Gastroesophageal sphincter (tissue), 4 donors: ENCODE data around the gene FAM32A. TPM values are rescaled to one million over a fixed set of nuclear protein-coding genes. Genes with fewer than 3 reads are reported as not detected.
A peak's percentile ranks its signal among the peaks of the same experiment; 100 is the strongest.

Source experiments
- ATAC-seq: fragments of 150-250 bp; one replicate; pipeline ENCODE4 v1.9.1; 2016; ENCODE audit warnings: mild to moderate bottlenecking, moderate library complexity
- H3K27ac ChIP-seq, 4 donors: fragments of 200-600 bp; sonication (generic) in 3 of 4; 1 replicate in 3 of 4; 2 replicates in 1 of 4; pipeline ENCODE4 v1.5.1; 2016 to 2019
- H3K27me3 ChIP-seq: fragments of 200-600 bp; sonication (generic); one replicate; pipeline ENCODE4 v1.5.1; 2019
- H3K36me3 ChIP-seq, 2 donors: fragments of 200-600 bp; sonication (generic); one replicate each; pipeline ENCODE4 v1.5.1; 2019; ENCODE audit warnings: control low read depth in 1 of 2
- H3K4me1 ChIP-seq, 3 donors: fragments of 200-600 bp; sonication (generic); 1 replicate in 2 of 3; 2 replicates in 1 of 3; pipeline ENCODE4 v1.5.1; 2016 to 2019; ENCODE audit warnings: control low read depth in 2 of 3
- H3K4me3 ChIP-seq, 2 donors: fragments of 200-600 bp; sonication (generic); one replicate each; pipeline ENCODE4 v1.5.1; 2019; ENCODE audit warnings: mild to moderate bottlenecking in 1 of 2, moderate library complexity in 1 of 2
- H3K9me3 ChIP-seq, 3 donors: fragments of 200-600 bp; sonication (generic); one replicate each; pipeline ENCODE4 v1.5.1; 2017 to 2019; ENCODE audit warnings: control low read depth in 2 of 3
- CTCF ChIP-seq, 4 experiments: fragments of 200-600 bp in 2 of 4; fragments of 450-650 bp in 2 of 4; sonication (generic) in 1 of 4; IDR thresholded peaks; one replicate each; pipeline ENCODE4 v1.5.1; 2017 to 2019; ENCODE audit warnings: antibody characterized with exemption in 4 of 4, mild to moderate bottlenecking in 2 of 4, moderate library complexity in 2 of 4
- EP300 ChIP-seq: sonication (generic); formaldehyde crosslinking; IDR thresholded peaks from one replicate; pipeline ENCODE4 v1.6.1; 2017; ENCODE audit warnings: antibody characterized with exemption, mild to moderate bottlenecking
- POLR2A ChIP-seq, 2 donors: fragments of 450-650 bp; IDR thresholded peaks; one replicate each; pipeline ENCODE4 v1.6.1; 2017; ENCODE audit warnings: antibody characterized with exemption in 2 of 2, mild to moderate bottlenecking in 2 of 2, moderate library complexity in 1 of 2
- POLR2AphosphoS5 ChIP-seq: sonication (generic); formaldehyde crosslinking; IDR thresholded peaks from one replicate; pipeline ENCODE4 v1.6.1; 2017; ENCODE audit warnings: antibody characterized with exemption
- whole genome bisulfite sequencing, 2 donors: methylation state at CpG; one replicate each; pipeline ENCODE4 v1.1.5; 2018; ENCODE audit warnings: low coverage in 1 of 2; 5-methylcytosine and 5-hydroxymethylcytosine counted together
- total RNA-seq, 4 donors: library from RNA; depleted of rRNA; stranded (reverse); fragments of >200 nt; gene quantifications; one replicate each; pipeline ENCODE4 v1.1.0, GENCODE V29; 2016

Gene FAM32A
- total RNA-seq, 4 donors from 2014 or later: 90.1 to 126 (median 104) TPM

GRCh38 chr19:16188521-16188920, 3.3 kb downstream of the FAM32A start:
- ATAC-seq: no peak

GRCh38 chr19:16190198-16190597, 5.0 kb downstream of the FAM32A start:
- Histone ChIP-seq H3K4me1 (peaks cover 0 to 46% (median 11%) of the 10 kb centered on the region in 3 donors), H3K27ac (no peak overlapping the region), H3K36me3 (peaks cover 0 to 71% of the 10 kb centered on the region in 2 donors), H3K9me3 (no peaks in the 10 kb centered on the region), H3K27me3 (no peaks in the 10 kb centered on the region), H3K4me3 (no peak overlapping the region)
- TF ChIP-seq POLR2AphosphoS5: no peak
- TF ChIP-seq CTCF (IDR thresholded peaks at IDR 0.05): no peak
- no peak for TF ChIP-seq POLR2A (IDR thresholded peaks at IDR 0.05)
- TF ChIP-seq EP300: no peak
- ATAC-seq: no peak
- WGBS, 2 donors: 59 to 73% methylated on average over 3 to 6 of the region's 6 CpGs

More at GRCh38 chr19:16188521-16188920, 3.3 kb downstream of the FAM32A start:
- Histone ChIP-seq H3K27ac (no peak overlapping the region), H3K27me3 (no peaks in the 10 kb centered on the region), H3K4me3 (no peak overlapping the region), H3K4me1 (peaks cover 0 to 51% (median 11%) of the 10 kb centered on the region in 3 donors), H3K36me3 (peaks cover 0 to 70% of the 10 kb centered on the region in 2 donors), H3K9me3 (no peaks in the 10 kb centered on the region)
- WGBS, 2 donors: 100% methylated on average over 2 of the region's 3 CpGs; no CpG with 5 or more reads in 1 of the 2 donors
- no peak for TF ChIP-seq POLR2AphosphoS5
- no peak for TF ChIP-seq POLR2A (IDR thresholded peaks at IDR 0.05)
- no peak for TF ChIP-seq EP300
- TF ChIP-seq CTCF (IDR thresholded peaks at IDR 0.05): no peak

GRCh38 chr19:16190736-16191135, 5.5 kb downstream of the FAM32A start:
- WGBS, 2 donors: 62 to 81% methylated on average over 5 to 8 of the region's 10 CpGs
- no peak for ATAC-seq
- Histone ChIP-seq H3K36me3 (peaks cover 0 to 71% of the 10 kb centered on the region in 2 donors), H3K27ac (no peak overlapping the region), H3K9me3 (no peaks in the 10 kb centered on the region), H3K27me3 (no peaks in the 10 kb centered on the region), H3K4me3 (no peak overlapping the region), H3K4me1 (peaks cover 0 to 45% (median 11%) of the 10 kb centered on the region in 3 donors)
- TF ChIP-seq POLR2AphosphoS5: no peak
- TF ChIP-seq POLR2A (IDR thresholded peaks at IDR 0.05): no peak

GRCh38 chr19:16191216-16191908, 6.2 kb downstream of the FAM32A start:
- 66 to 74% methylated on average over 5 to 9 of the region's 16 CpGs for WGBS, 2 donors
- Histone ChIP-seq H3K27me3 (no peaks in the 10 kb centered on the region), H3K4me3 (no peak overlapping the region), H3K27ac (no peak overlapping the region), H3K36me3 (peaks cover 0 to 71% of the 10 kb centered on the region in 2 donors), H3K9me3 (no peaks in the 10 kb centered on the region), H3K4me1 (peaks cover 0 to 38% (median 6%) of the 10 kb centered on the region in 3 donors)
- TF ChIP-seq EP300 (no peak), POLR2A (IDR thresholded peaks at IDR 0.05) (no peak)
- no peak for ATAC-seq

GRCh38 chr19:16193466-16193865, 8.3 kb downstream of the FAM32A start:
- Histone ChIP-seq H3K27me3 (no peaks in the 10 kb centered on the region), H3K4me1 (peaks cover 0 to 30% (median 0%) of the 10 kb centered on the region in 3 donors), H3K4me3 (no peak overlapping the region), H3K36me3 (peaks cover 0 to 52% of the 10 kb centered on the region in 2 donors), H3K9me3 (no peaks in the 10 kb centered on the region), H3K27ac (no peak overlapping the region)
- WGBS, 2 donors: 86% methylated on average over 3 of the region's 10 CpGs; no CpG with 5 or more reads in 1 of the 2 donors
- ATAC-seq: no peak
- TF ChIP-seq CTCF (IDR thresholded peaks at IDR 0.05): no peak
- TF ChIP-seq EP300: no peak
- TF ChIP-seq POLR2A (IDR thresholded peaks at IDR 0.05): no peak
- no peak for TF ChIP-seq POLR2AphosphoS5

- Histone ChIP-seq H3K27me3 (no peaks in the 10 kb centered on the region), H3K9me3 (no peaks in the 10 kb centered on the region), H3K4me1 (peaks cover 0 to 37% (median 14%) of the 10 kb centered on the region in 3 donors), H3K4me3 (peak overlapping the region; percentile 43 to 99), H3K27ac (peak overlapping the region; percentile 19 to 93 (median 88)), H3K36me3 (peaks cover 0 to 33% of the 10 kb centered on the region in 2 donors)
- TF ChIP-seq POLR2AphosphoS5: peak; percentile 59
- TF ChIP-seq POLR2A (IDR thresholded peaks at IDR 0.05): no peak
- no peak for TF ChIP-seq EP300
- WGBS, 2 donors: 21 to 32% methylated on average over 2 of the region's 2 CpGs
- ATAC-seq: peak; percentile 3
Measured at GRCh38 chr19:16197188-16197621, 12.0 kb downstream of the FAM32A start.
